Activated CD4-positive, alpha-beta memory T cell treated with anti-CD3 and anti-CD28 coated beads for 36 hours (primary cell): ENCODE results near the gene APOF. TPM values are rescaled to one million over a fixed set of nuclear protein-coding genes. Genes with fewer than 3 reads are reported as not detected.

Source experiments
- total RNA-seq, 2 experiments: library from RNA; stranded (reverse); gene quantifications; one replicate each; pipeline ENCODE4 v1.2.3, GENCODE V29; 2021

The APOF gene
- total RNA-seq, 2 experiments from 2014 or later, result not detected

Other genes starting within 250 kb of the APOF start
- 1,000 to 10,000 TPM; 5,210 to 5,251 TPM for gene RPL41, start 246.2 kb downstream of the APOF start, total RNA-seq
- 1 to 10 TPM; 5.1 to 7.2 TPM for gene ZC3H10, start 244.6 kb downstream of the APOF start, total RNA-seq
- 100 to 1,000 TPM; 142 to 146 TPM for gene ESYT1, start 234.6 kb downstream of the APOF start, total RNA-seq
- 10 to 100 TPM; 63.8 to 70.8 TPM for gene MYL6B, start 210.3 kb downstream of the APOF start, total RNA-seq
- gene MYL6, start 204.5 kb downstream of the APOF start, total RNA-seq, result 1,000 to 10,000 TPM; 1,196 to 1,215 TPM
- 100 to 1,000 TPM in 1 of 2 experiments, 10 to 100 TPM in 1; 96.4 to 103 TPM for gene SMARCC2, start 173.4 kb downstream of the APOF start, total RNA-seq
- gene RNF41, start 140.9 kb downstream of the APOF start, total RNA-seq, result 10 to 100 TPM; 28.2 to 31.2 TPM
- 10 to 100 TPM; 62.0 to 62.2 TPM for gene NABP2, start 138.5 kb downstream of the APOF start, total RNA-seq
- 1 to 10 TPM in 1 of 2 experiments, under 1 TPM in 1; 0.59 to 1.7 TPM for gene SLC39A5, start 132.8 kb downstream of the APOF start, total RNA-seq
- gene ANKRD52, start 104.5 kb downstream of the APOF start, total RNA-seq, result 10 to 100 TPM; 34.1 to 37.0 TPM
- gene COQ10A, start 95.9 kb downstream of the APOF start, total RNA-seq, result 1 to 10 TPM; 6.3 to 7.0 TPM
- 100 to 1,000 TPM; 304 to 309 TPM for gene CS, start 62.5 kb downstream of the APOF start, total RNA-seq
- 10 to 100 TPM; 74.7 to 91.6 TPM for gene CNPY2, start 46.9 kb downstream of the APOF start, total RNA-seq
- 10 to 100 TPM; 49.0 to 51.2 TPM for gene PAN2, start 28.9 kb downstream of the APOF start, total RNA-seq
- 10 to 100 TPM; 47.6 to 48.5 TPM for gene IL23A, start 24.0 kb downstream of the APOF start, total RNA-seq
- 100 to 1,000 TPM; 125 to 139 TPM for gene STAT2, start 2.8 kb downstream of the APOF start, total RNA-seq
- 10 to 100 TPM; 60.1 to 62.6 TPM for gene TIMELESS, start 86.6 kb upstream of the APOF start, total RNA-seq
- not detected for gene MIP, start 91.8 kb upstream of the APOF start, total RNA-seq
- gene SPRYD4, start 105.7 kb upstream of the APOF start, total RNA-seq, result 1 to 10 TPM; 2.4 to 2.9 TPM
- 1 to 10 TPM; 5.5 to 6.1 TPM for gene GLS2, start 125.3 kb upstream of the APOF start, total RNA-seq
- 1 to 10 TPM; 2.2 to 2.9 TPM for gene RBMS2, start 159.0 kb upstream of the APOF start, total RNA-seq